Lung (tissue), 12 donors: Measurements from ENCODE around the gene PCDHA1. TPM values are rescaled to one million over a fixed set of nuclear protein-coding genes. Genes with fewer than 3 reads are reported as not detected.
"Not testable (repeated sequence)": the region's sequence is repeated elsewhere in the genome, so short reads cannot be mapped to it uniquely, and the experiment has no call there.

ENCODE experiments used
- ATAC-seq: fragments of 200-7000 bp; cut with Tn5 transposase; one replicate; pipeline ENCODE4 v1.9.1; 2020; ENCODE audit warnings: moderate number of reproducible peaks; ENCODE audit not compliant: insufficient read depth, low FRiP score
- DNase-seq, 3 donors: peaks; one replicate each; pipeline ENCODE4 v3.0.0-alpha.2; 2013 to 2017
- H3K27ac ChIP-seq, 2 donors: one replicate each; pipeline ENCODE4 v1.5.1; 2013; ENCODE audit warnings: mild to moderate bottlenecking in 2 of 2, moderate library complexity in 2 of 2, control low read depth in 1 of 2, inconsistent platforms in 1 of 2, low read depth in 1 of 2, low read length in 1 of 2
- H3K27me3 ChIP-seq, 3 donors: one replicate each; pipeline ENCODE4 v1.5.1; 2013; ENCODE audit warnings: low read length in 2 of 3; ENCODE audit not compliant: control insufficient read depth in 3 of 3, insufficient read depth in 3 of 3
- H3K36me3 ChIP-seq, 4 donors: one replicate each; pipeline ENCODE4 v1.5.1; 2013; ENCODE audit warnings: low read length in 4 of 4, mild to moderate bottlenecking in 1 of 4, moderate library complexity in 1 of 4; ENCODE audit not compliant: control insufficient read depth in 4 of 4, insufficient read depth in 4 of 4
- H3K4me1 ChIP-seq, 5 donors: one replicate each; pipeline ENCODE4 v1.5.1; 2013; ENCODE audit warnings: low read length in 5 of 5, mild to moderate bottlenecking in 2 of 5, moderate library complexity in 1 of 5; ENCODE audit not compliant: control insufficient read depth in 5 of 5, insufficient read depth in 5 of 5
- H3K4me3 ChIP-seq: one replicate; pipeline ENCODE4 v1.5.1; 2013; ENCODE audit warnings: mild to moderate bottlenecking, control low read depth, moderate library complexity
- H3K9ac ChIP-seq, 2 donors: one replicate each; pipeline ENCODE4 v1.5.1; 2013; ENCODE audit warnings: low read length in 2 of 2, control low read depth in 1 of 2; ENCODE audit not compliant: insufficient read depth in 1 of 2
- H3K9me3 ChIP-seq, 4 donors: one replicate each; pipeline ENCODE4 v1.5.1; 2013; ENCODE audit warnings: low read length in 3 of 4, mild to moderate bottlenecking in 1 of 4, moderate library complexity in 1 of 4; ENCODE audit not compliant: control insufficient read depth in 4 of 4, insufficient read depth in 3 of 4
- WGBS, 2 donors: extraction: QIAGEN DNeasy Blood & Tissue Kit; methylation state at CpG; one replicate each; pipeline ENCODE4 v1.1.7; 2013; 5-methylcytosine and 5-hydroxymethylcytosine counted together
- polyA plus RNA-seq, 2 donors: library from polyadenylated mRNA; stranded (reverse); fragments of 200-250 nt; gene quantifications; one replicate each; pipeline ENCODE4 v1.2.1, GENCODE V29; 2013
- total RNA-seq, 2 donors: library from RNA; depleted of rRNA in 1 of 2; stranded (reverse); fragments of >200 nt in 1 of 2; gene quantifications; one replicate each; pipeline ENCODE4 v1.2.1, GENCODE V29; 2014 to 2021
- TF ChIP-seq, protein P1 (sequence below): IDR thresholded peaks from 2 replicates; pipeline ENCODE4 v1.5.1; 2012; ENCODE audit warnings: mild to moderate bottlenecking; ENCODE audit errors: control extremely low read depth, extremely low read depth
- donor health status: control.
- donor health status: control.
- donor health status: Bipolar disorder and iron deficiency.
- donor health status: healthy.
- donor health status: DM: yes; HTN: yes; CAD: no.

PCDHA1 gene
- total and polyA plus RNA-seq, 4 donors = 0.02 to 0.30 TPM; not detected in 2

DNA sequence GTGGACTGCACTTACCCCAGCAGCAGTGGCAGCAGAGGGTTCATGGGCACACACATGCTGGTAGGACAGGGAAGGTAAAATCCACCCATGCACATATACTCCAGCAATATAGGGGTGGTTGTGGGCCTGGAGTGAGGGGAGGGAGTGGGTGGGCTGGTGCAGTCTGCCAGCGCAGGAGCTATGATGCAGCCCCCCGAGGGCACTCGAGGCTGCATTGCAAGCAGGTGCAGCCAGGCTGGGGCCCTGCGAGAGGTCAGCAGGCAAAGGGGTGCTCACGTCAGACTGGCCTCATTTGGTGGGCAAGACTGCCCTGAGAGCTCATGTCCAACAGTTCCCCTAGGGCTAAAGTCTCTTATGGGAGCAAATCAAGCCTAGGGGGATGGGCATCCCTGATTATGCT, 32.4 kb upstream of the PCDHA1 start:
- ATAC-seq = no peak
- H3K4me1 ChIP-seq = no peaks in the 10 kb centered on the region
- WGBS, 2 donors = 80 to 95% methylated on average over 5 of the region's 5 CpGs

DNA sequence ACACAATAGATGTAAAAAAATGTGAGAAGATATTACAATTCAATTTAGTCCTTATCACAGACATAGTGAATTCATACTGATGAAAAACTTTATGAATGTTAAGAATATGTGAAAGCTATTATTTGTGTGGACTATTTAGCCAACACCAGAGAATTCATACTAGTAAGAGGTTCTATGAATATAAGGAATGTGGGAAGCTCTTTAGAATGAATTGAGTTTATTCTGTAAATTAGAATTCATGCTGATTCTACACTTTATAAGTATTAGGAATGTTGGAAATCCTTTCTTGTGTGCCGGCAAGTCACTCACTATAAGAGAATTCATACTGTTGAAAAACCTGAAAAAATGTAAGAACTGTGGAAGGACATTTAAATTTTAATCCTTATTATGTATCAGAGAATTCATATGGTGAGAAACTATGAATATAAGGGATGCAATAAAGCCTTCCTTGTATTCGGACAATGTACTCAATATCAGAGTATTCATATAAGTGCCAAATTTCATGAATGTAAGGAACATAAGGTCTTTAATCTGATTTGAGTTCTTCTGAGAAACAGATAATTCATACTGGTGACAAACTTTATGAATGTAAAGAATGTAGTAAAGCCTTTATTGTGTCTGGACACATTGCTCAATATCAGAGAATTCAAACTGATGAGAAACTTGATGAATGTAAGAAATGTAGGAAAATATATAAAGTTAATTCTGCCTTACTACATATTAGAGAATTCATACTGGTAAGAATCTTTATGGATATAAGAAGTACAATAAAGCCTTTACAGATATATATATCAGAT, 21.6 kb upstream of the PCDHA1 start:
- no peaks in the 10 kb centered on the region for H3K4me1 ChIP-seq
- ATAC-seq (no peak), DNase-seq (no peak)
- H3K27ac ChIP-seq = no peak overlapping the region
- TF ChIP-seq, protein P1, sequence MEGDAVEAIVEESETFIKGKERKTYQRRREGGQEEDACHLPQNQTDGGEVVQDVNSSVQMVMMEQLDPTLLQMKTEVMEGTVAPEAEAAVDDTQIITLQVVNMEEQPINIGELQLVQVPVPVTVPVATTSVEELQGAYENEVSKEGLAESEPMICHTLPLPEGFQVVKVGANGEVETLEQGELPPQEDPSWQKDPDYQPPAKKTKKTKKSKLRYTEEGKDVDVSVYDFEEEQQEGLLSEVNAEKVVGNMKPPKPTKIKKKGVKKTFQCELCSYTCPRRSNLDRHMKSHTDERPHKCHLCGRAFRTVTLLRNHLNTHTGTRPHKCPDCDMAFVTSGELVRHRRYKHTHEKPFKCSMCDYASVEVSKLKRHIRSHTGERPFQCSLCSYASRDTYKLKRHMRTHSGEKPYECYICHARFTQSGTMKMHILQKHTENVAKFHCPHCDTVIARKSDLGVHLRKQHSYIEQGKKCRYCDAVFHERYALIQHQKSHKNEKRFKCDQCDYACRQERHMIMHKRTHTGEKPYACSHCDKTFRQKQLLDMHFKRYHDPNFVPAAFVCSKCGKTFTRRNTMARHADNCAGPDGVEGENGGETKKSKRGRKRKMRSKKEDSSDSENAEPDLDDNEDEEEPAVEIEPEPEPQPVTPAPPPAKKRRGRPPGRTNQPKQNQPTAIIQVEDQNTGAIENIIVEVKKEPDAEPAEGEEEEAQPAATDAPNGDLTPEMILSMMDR = no peak
- H3K9ac ChIP-seq = no peak overlapping the region
- H3K27me3 ChIP-seq = no peaks in the 10 kb centered on the region
- H3K36me3 ChIP-seq = no peaks in the 10 kb centered on the region
- H3K4me3 ChIP-seq = no peak overlapping the region
- peaks cover 2 to 44% (median 31%) of the 10 kb centered on the region in 4 donors for H3K9me3 ChIP-seq
- WGBS, 2 donors = 90 to 92% methylated on average over 2 of the region's 2 CpGs

More for the DNA sequence above, 32.4 kb upstream of the PCDHA1 start:
- peaks cover 0 to 19% (median 10%) of the 10 kb centered on the region in 4 donors for H3K9me3 ChIP-seq
- no peak overlapping the region for H3K27ac ChIP-seq
- no peaks in the 10 kb centered on the region for H3K27me3 ChIP-seq
- H3K36me3 ChIP-seq = no peaks in the 10 kb centered on the region
- no peak overlapping the region for H3K9ac ChIP-seq
- no peak overlapping the region for H3K4me3 ChIP-seq
- TF ChIP-seq, protein P1 = no peak
- DNase-seq = no peak

DNA sequence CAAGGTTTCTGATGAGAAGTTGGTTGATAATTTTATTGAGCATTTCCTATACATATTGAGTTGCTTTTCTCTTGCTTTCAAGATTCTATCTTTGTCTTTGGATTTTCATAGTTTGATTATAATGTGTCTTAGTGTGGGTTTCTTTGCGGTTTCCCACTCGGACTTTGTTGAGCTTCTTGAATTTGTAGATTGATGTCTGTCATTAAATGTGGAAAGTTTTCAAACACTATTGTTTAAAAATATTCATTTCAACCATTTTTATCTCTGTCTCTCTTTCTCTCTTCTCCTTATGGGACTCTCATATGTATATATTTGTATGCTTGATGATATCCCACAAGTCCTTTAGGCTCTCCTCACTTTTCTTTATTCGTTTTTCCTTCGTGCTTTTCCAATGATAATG, 18.5 kb upstream of the PCDHA1 start:
- Histone ChIP-seq H3K36me3 (no peaks in the 10 kb centered on the region), H3K27ac (no peak overlapping the region), H3K9me3 (peaks cover 2 to 40% (median 26%) of the 10 kb centered on the region in 4 donors), H3K27me3 (no peaks in the 10 kb centered on the region), H3K9ac (no peak overlapping the region), H3K4me1 (no peaks in the 10 kb centered on the region), H3K4me3 (no peak overlapping the region)
- TF ChIP-seq, protein P1 = no peak
- DNase-seq = no peak
- WGBS, 2 donors = 85 to 88% methylated on average over 4 of the region's 4 CpGs
- ATAC-seq = no peak

DNA sequence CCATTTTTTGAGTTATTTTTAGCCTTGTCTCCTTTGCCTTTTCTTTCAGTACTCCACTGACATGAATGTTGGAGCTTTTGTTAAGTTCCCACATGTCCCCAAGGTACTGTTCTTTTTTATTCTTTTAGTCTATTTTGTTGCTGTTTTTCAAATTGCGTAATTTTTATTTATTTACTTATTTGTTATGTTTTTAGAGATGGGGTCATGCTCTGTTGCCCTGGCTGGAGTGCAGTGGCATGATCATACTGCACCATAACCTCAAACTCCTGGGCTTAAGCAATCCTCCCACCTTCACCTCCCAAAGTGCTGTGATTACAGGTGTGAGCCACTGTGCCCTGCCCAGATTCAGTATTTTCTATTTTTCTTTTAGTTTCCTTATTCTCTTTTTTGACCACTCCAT, 5.4 kb upstream of the PCDHA1 start:
- TF ChIP-seq, protein P1 = no peak
- H3K9me3 ChIP-seq = peaks cover 0 to 32% (median 25%) of the 10 kb centered on the region in 4 donors
- DNase-seq = no peak

DNA sequence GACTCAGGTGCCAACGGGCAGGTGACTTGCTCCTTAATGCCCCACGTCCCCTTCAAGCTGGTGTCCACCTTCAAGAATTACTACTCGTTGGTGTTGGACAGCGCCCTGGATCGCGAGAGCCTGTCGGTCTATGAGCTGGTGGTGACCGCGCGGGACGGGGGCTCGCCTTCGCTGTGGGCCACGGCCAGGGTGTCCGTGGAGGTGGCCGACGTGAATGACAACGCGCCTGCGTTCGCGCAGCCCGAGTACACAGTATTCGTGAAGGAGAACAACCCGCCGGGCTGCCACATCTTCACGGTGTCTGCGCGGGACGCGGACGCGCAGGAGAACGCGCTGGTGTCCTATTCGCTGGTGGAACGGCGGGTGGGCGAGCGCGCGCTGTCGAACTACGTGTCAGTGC, 1.5 kb downstream of the PCDHA1 start:
- not testable (repeated sequence) for H3K4me3 ChIP-seq, H3K4me1 ChIP-seq, H3K9ac ChIP-seq, H3K27me3 ChIP-seq, DNase-seq, ATAC-seq, H3K27ac ChIP-seq, H3K36me3 ChIP-seq
- WGBS, 2 donors = 39 to 45% methylated on average over 44 of the region's 44 CpGs
- H3K9me3 ChIP-seq = peaks cover 0 to 37% (median 15%) of the 10 kb centered on the region in 4 donors

More for the DNA sequence above, 5.4 kb upstream of the PCDHA1 start:
- Histone ChIP-seq H3K36me3 (no peaks in the 10 kb centered on the region), H3K9ac (no peak overlapping the region), H3K4me3 (no peak overlapping the region), H3K4me1 (no peaks in the 10 kb centered on the region), H3K27ac (no peak overlapping the region), H3K27me3 (no peaks in the 10 kb centered on the region)
- ATAC-seq = no peak
- 83 to 90% methylated on average over 1 of the region's 1 CpG for WGBS, 2 donors
